Brain microvascular endothelial cell (primary cell): ENCODE data around the gene CEP97.

Experiments used
- DNase-seq: peaks from one replicate; pipeline ENCODE4 v3.0.0-alpha.2; 2020
- H3K27ac ChIP-seq: fragments of 250-450 bp; sonication (Bioruptor Pico); 2 replicates; pipeline ENCODE4 v1.5.1; 2020; ENCODE audit warnings: mild to moderate bottlenecking, moderate library complexity
- H3K27me3 ChIP-seq: fragments of 250-450 bp; sonication (Bioruptor Pico); replicated peaks from 2 replicates; pipeline ENCODE4 v1.5.1; 2020; ENCODE audit warnings: mild to moderate bottlenecking
- H3K36me3 ChIP-seq: fragments of 250-450 bp; sonication (Bioruptor Pico); replicated peaks from 2 replicates; pipeline ENCODE4 v1.5.1; 2020; ENCODE audit warnings: mild to moderate bottlenecking
- H3K4me3 ChIP-seq: 2 replicates; pipeline ENCODE4 v1.5.1; 2011; ENCODE audit warnings: low read depth, mild to moderate bottlenecking, control low read depth, low read length, moderate library complexity
- in situ Hi-C: cut with HindIII; loops from 2 replicates; pipeline ENCODE4 v1.10.0; 2017; ENCODE audit warnings: low sequenced_read_pairs, low pct_ligation_motif_present
- TF ChIP-seq, protein P1 (sequence below): IDR thresholded peaks from 2 replicates; pipeline ENCODE4 v1.5.1; 2011; ENCODE audit warnings: low read depth, mild to moderate bottlenecking, moderate library complexity, low read length, control low read depth, inconsistent platforms; ENCODE audit errors: missing control alignments

Gene CEP97

DNA sequence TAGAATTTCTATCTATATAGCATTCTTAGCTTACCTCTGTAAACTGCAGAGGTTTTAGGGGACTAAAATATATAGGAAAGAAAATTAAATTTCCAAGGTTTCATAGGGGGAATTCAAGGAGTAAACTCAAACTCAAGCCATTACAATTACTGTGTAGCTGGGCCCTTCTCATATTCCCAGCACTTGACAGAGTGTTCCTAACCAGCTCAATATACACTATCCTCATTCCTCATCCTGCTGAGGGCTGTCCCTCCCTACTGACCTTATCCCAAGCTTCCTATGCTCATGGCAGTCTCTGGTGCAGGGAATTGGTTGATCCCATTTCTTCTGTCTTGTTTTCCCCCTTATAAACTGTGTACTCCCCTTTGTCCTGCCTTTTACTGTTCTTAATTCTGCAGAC lies 88.5 kb downstream of the CEP97 start:
- Histone ChIP-seq H3K4me3 (no peak overlapping the region), H3K36me3 (peaks cover 5% of the 10 kb centered on the region), H3K27ac (no peak overlapping the region), H3K27me3 (no peaks in the 10 kb centered on the region)
- in situ Hi-C loops = loop anchor here (25.0 kb wide), 1 partner anchor 724 kb away; no protein-coding TSS in a partner anchor
- TF ChIP-seq, protein P1, sequence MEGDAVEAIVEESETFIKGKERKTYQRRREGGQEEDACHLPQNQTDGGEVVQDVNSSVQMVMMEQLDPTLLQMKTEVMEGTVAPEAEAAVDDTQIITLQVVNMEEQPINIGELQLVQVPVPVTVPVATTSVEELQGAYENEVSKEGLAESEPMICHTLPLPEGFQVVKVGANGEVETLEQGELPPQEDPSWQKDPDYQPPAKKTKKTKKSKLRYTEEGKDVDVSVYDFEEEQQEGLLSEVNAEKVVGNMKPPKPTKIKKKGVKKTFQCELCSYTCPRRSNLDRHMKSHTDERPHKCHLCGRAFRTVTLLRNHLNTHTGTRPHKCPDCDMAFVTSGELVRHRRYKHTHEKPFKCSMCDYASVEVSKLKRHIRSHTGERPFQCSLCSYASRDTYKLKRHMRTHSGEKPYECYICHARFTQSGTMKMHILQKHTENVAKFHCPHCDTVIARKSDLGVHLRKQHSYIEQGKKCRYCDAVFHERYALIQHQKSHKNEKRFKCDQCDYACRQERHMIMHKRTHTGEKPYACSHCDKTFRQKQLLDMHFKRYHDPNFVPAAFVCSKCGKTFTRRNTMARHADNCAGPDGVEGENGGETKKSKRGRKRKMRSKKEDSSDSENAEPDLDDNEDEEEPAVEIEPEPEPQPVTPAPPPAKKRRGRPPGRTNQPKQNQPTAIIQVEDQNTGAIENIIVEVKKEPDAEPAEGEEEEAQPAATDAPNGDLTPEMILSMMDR = no peak
- no peak for DNase-seq

DNA sequence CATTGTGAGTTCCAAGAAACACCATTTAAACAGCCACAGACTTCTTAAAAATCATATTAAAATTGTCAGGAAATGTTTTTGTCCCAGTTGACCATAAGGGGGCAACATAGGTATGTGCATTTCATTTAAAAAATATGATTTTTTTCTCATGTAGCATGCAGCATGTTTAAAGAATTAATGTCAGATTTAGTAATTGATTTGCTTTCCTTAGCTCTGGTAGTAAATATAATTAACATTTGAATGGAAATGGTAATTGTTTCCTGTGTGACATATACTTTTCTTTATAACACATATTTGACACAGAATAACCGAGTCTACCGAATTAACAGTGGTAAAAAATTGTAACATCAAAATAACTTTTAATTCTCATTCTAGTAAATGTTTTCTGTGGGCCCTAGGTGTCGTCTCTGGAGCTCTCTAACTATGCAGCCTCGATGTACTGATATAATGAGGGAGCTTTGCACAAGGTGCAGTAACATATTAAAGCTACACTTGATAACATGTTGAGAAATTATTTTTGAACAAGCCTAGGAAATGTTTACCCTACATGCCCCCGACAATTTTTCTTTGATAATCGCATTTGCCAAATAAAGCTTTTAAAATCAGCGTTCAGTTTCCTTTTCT lies 89.5 kb downstream of the CEP97 start:
- TF ChIP-seq, protein P1 = peak; percentile 38
- in situ Hi-C loops = loop anchor here (25.0 kb wide), 1 partner anchor 723 kb away; no protein-coding TSS in a partner anchor
- no peak overlapping the region for H3K4me3 ChIP-seq
- no peaks in the 10 kb centered on the region for H3K27me3 ChIP-seq
- no peak for DNase-seq
- peaks cover 5% of the 10 kb centered on the region for H3K36me3 ChIP-seq
- no peak overlapping the region for H3K27ac ChIP-seq

DNA sequence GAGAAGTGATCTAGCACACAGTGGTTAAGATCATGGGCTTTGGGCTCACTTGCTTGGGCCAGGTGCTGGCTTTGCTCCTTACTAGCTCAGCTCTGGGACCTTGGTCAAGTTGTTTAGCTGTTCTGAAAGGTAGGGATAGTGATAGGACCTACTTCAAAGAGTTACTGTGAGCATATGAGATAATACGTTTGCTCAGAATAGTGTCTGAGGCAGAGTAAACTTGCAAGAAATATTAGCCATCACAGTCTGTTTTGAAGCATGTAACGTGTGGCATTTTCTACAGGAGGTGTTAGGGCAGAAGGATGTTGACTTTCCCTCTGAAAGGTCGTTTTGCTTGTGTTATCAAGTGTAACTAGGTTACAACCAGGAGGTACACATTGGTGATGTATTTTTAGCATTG lies 90.4 kb downstream of the CEP97 start:
- Histone ChIP-seq H3K27me3 (no peaks in the 10 kb centered on the region), H3K36me3 (peaks cover 5% of the 10 kb centered on the region), H3K27ac (no peak overlapping the region), H3K4me3 (no peak overlapping the region)
- in situ Hi-C loops = loop anchor here (25.0 kb wide), 1 partner anchor 722 kb away; no protein-coding TSS in a partner anchor
- DNase-seq = no peak
- TF ChIP-seq, protein P1 = no peak

DNA sequence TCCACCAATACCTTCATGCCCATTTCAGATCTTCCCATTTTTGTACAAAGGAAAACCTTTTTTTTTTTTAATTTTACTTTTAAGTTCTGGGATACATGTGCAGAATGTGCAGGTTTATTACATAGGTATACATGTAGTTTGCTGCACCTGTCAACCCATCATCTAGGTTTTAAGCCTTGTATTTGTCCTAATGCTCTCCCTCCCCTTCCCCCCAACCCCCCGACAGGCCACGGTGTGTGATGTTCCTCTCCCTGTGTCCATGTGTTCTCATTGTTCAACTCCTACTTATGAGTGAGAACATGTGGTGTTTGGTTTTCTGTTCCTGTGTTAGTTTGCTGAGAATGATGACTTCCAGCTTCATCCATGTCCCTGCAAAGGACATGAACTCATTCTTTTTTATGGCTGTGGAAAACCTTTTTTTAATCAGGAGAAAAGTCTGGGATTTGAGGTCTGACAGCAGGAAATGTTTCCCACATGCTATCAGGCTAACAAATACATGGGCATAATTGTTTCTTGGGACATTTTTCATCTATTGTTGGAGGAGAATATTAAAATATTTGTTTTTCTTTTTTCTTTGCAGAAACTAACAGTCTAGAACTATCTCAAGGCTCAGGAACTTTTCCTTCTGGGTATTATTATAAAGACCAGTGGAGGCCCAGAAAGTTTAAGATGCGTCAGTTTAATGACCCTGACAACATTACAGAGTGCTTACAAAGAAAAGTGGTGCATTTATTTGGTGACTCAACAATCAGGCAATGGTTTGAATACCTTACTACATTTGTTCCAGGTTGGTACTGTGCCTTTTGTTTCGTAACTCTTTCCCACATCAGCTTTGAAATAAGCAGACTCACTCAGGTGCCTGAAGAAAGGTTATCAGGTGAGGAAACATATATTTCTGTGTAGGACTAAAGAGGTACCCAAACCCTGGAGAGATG lies 92.1 kb downstream of the CEP97 start:
- H3K4me3 ChIP-seq = no peak overlapping the region
- TF ChIP-seq, protein P1 = no peak
- no peak for DNase-seq
- in situ Hi-C loops = loop anchor here (25.0 kb wide), 1 partner anchor 721 kb away; no protein-coding TSS in a partner anchor
- no peak overlapping the region for H3K27ac ChIP-seq
- H3K27me3 ChIP-seq = no peaks in the 10 kb centered on the region
- peaks cover 6% of the 10 kb centered on the region for H3K36me3 ChIP-seq

DNA sequence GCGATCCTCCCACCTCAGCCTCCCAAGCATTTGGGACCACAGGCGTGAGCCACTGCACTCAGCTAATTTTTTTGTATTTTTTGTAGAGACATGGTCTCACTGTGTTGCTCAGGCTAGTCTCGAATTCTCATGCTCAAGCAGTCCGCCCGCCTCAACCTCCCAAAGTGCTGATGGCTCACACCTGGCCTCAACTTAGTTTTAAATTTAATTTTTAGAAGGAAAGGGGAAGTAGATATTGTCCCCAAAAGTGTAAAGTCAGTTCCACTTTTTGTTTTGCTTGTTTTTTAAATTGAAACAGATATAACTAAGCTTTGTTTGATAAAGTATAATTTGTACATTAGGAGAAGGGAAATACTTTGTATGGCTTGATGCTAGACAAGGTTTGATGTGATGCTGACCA lies 93.6 kb downstream of the CEP97 start:
- in situ Hi-C loops = loop anchor here (25.0 kb wide), 1 partner anchor 719 kb away; no protein-coding TSS in a partner anchor
- no peak for DNase-seq
- Histone ChIP-seq H3K27ac (no peak overlapping the region), H3K27me3 (no peaks in the 10 kb centered on the region), H3K36me3 (peaks cover 10% of the 10 kb centered on the region), H3K4me3 (no peak overlapping the region)
- TF ChIP-seq, protein P1 = no peak
